HUES48 (cell line): Measurements from ENCODE around the gene KLHL29.

Source experiments
- H3K27ac ChIP-seq: one replicate; pipeline ENCODE4 v1.7.0; 2013; ENCODE audit warnings: low read depth, low read length, inconsistent platforms
- H3K27me3 ChIP-seq: 2 replicates; pipeline ENCODE4 v1.6.1; 2013; ENCODE audit warnings: mild to moderate bottlenecking, low read length; ENCODE audit not compliant: control insufficient read depth, insufficient read depth
- H3K36me3 ChIP-seq: 2 replicates; pipeline ENCODE4 v1.6.1; 2013; ENCODE audit warnings: low read length; ENCODE audit not compliant: control insufficient read depth, insufficient read depth
- H3K4me1 ChIP-seq: 2 replicates; pipeline ENCODE4 v1.6.1; 2013; ENCODE audit warnings: mild to moderate bottlenecking, low read length; ENCODE audit not compliant: control insufficient read depth, insufficient read depth
- H3K4me3 ChIP-seq: 2 replicates; pipeline ENCODE4 v1.5.1; 2013; ENCODE audit warnings: mild to moderate bottlenecking, low read depth, low read length
- H3K9ac ChIP-seq: 2 replicates; pipeline ENCODE4 v1.6.1; 2013; ENCODE audit warnings: mild to moderate bottlenecking, low read depth, low read length, moderate library complexity
- H3K9me3 ChIP-seq: 2 replicates; pipeline ENCODE4 v1.6.1; 2013; ENCODE audit warnings: low read length; ENCODE audit not compliant: control insufficient read depth, insufficient read depth

Gene KLHL29

GRCh38 chr2:23687214-23687613 is 302.2 kb downstream of the KLHL29 start:
- Histone ChIP-seq H3K27ac (no peak overlapping the region), H3K9me3 (no peaks in the 10 kb centered on the region), H3K4me3 (no peak overlapping the region), H3K9ac (no peak overlapping the region), H3K36me3 (no peaks in the 10 kb centered on the region), H3K4me1 (peaks cover 3% of the 10 kb centered on the region; the same call in 1 of the 2 replicates), H3K27me3 (no peaks in the 10 kb centered on the region)

DNA sequence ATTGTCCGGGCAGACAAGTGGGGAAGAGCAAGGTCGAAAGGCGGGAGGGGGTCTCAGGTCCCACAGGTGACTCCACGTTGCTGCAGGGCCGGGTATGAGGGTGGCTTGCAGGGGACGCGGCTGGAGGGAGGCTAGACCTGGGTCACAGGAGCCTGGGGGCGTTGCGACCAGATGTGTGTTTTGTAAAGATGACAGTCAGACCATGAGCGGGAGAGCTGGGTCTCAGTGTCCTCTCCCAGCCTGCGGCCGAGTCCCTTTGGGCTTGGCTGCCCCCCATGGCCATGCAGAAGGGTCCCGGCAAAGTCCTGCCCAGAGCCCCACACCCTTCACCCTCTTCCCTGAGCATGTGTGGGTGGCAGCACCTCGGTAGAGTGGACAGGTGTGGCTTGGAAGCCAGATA is 302.7 kb downstream of the KLHL29 start:
- Histone ChIP-seq H3K27ac (no peak overlapping the region), H3K27me3 (no peaks in the 10 kb centered on the region), H3K4me1 (peaks cover 3% of the 10 kb centered on the region; the same call in 1 of the 2 replicates), H3K9me3 (no peaks in the 10 kb centered on the region), H3K4me3 (no peak overlapping the region), H3K9ac (no peak overlapping the region), H3K36me3 (no peaks in the 10 kb centered on the region)

GRCh38 chr2:23688486-23689130 is 303.6 kb downstream of the KLHL29 start:
- H3K4me1 ChIP-seq, result peaks cover 3% of the 10 kb centered on the region; the same call in 1 of the 2 replicates
- no peaks in the 10 kb centered on the region for H3K27me3 ChIP-seq
- no peak overlapping the region for H3K27ac ChIP-seq

GRCh38 chr2:23689131-23689700 is 304.2 kb downstream of the KLHL29 start:
- no peaks in the 10 kb centered on the region for H3K9me3 ChIP-seq
- H3K4me3 ChIP-seq, result no peak overlapping the region
- no peaks in the 10 kb centered on the region for H3K27me3 ChIP-seq

More at GRCh38 chr2:23688486-23689130, 303.6 kb downstream of the KLHL29 start:
- H3K9ac ChIP-seq, result no peak overlapping the region
- H3K36me3 ChIP-seq, result no peaks in the 10 kb centered on the region
- H3K9me3 ChIP-seq, result no peaks in the 10 kb centered on the region
- H3K4me3 ChIP-seq, result no peak overlapping the region

DNA sequence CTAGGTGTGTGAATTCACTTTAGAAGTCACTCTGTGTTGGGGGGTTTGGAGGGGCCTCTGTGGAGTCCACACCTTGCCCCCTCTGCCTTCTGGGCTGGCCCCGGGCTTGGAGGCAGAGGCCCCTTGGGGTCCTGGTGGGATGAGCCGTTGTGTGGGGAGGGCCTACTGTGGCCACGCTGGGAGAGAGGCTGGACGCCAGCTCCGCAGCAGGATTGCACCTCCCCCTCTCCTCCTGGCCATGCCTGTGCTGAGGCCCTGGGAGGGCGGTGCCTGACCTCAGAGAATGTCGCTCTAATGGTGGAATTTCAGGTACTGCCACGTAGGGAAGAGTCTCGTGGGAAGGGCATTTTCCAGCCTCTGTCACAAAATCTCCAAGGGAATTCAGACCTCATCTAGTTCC is 304.9 kb downstream of the KLHL29 start:
- Histone ChIP-seq H3K27ac (no peak overlapping the region), H3K36me3 (no peaks in the 10 kb centered on the region), H3K4me1 (peaks cover 3% of the 10 kb centered on the region; the same call in 1 of the 2 replicates), H3K9ac (no peak overlapping the region), H3K4me3 (no peak overlapping the region), H3K27me3 (no peaks in the 10 kb centered on the region), H3K9me3 (no peaks in the 10 kb centered on the region)

More at GRCh38 chr2:23689131-23689700, 304.2 kb downstream of the KLHL29 start:
- Histone ChIP-seq H3K9ac (no peak overlapping the region), H3K27ac (no peak overlapping the region), H3K4me1 (peaks cover 3% of the 10 kb centered on the region; the same call in 1 of the 2 replicates), H3K36me3 (no peaks in the 10 kb centered on the region)

DNA sequence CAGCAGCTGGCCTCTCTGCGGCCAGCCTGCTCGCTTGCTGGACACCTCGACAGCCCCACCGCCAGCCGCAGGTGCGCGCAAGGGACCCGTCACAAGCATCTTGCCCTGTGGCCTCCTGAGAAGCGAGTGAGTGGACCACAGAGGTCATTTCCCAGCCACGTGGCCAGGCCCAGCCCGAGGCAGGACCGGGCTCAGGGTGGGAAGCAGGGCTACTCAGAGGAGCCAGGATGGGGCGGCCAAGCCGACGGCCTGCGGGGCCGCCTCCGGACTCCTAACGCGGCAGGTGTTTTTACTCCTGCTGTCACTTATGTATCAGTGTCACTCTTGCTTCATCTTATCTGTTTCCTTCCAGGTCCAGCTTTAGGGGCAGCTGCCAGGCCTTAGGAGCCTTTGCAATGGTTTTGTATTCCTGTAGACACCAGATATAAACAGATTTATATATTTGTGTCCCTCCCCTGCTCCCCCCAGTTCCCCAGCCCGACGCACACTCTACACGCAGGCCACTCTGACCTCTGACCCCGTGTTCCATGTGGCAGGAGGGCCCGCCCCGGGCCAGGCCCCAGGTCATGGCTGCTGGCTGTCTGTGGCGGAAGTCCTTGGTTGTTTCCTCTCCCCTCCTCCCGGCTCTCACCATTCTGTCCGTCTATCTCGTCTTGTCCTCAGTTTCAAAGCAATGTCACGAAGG is 305.6 kb downstream of the KLHL29 start:
- Histone ChIP-seq H3K9ac (no peak overlapping the region), H3K27me3 (no peaks in the 10 kb centered on the region)

DNA sequence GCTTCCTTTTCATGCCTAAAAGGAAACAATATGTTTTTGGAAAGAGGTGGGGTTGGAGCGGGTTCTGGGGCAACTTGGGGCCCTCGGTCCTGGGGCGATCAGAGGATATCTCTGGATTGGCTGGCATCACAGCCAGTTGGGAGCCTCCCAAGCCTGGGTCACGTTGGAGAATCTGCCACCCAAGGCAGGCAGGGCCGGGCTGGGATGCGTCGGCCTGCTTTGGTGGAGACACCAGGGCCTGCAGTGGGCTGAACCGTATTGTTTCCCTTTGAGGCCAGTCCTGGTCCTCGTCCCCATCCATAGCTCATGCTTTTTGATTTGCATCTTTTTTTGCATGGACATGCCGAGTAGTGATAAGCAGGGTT is 306.1 kb downstream of the KLHL29 start:
- no peak overlapping the region for H3K9ac ChIP-seq
- no peak overlapping the region for H3K27ac ChIP-seq
- peaks cover 3% of the 10 kb centered on the region; the same call in 1 of the 2 replicates for H3K4me1 ChIP-seq
- no peaks in the 10 kb centered on the region for H3K27me3 ChIP-seq
- no peaks in the 10 kb centered on the region for H3K36me3 ChIP-seq
- H3K4me3 ChIP-seq, result no peak overlapping the region
- H3K9me3 ChIP-seq, result no peaks in the 10 kb centered on the region

More for the DNA sequence above, 305.6 kb downstream of the KLHL29 start:
- H3K4me1 ChIP-seq, result peaks cover 3% of the 10 kb centered on the region; the same call in 1 of the 2 replicates
- no peaks in the 10 kb centered on the region for H3K36me3 ChIP-seq
- H3K4me3 ChIP-seq, result no peak overlapping the region
- H3K27ac ChIP-seq, result no peak overlapping the region
- no peaks in the 10 kb centered on the region for H3K9me3 ChIP-seq

- H3K9me3 ChIP-seq, result no peaks in the 10 kb centered on the region
- no peaks in the 10 kb centered on the region for H3K27me3 ChIP-seq
- no peak overlapping the region for H3K9ac ChIP-seq
- H3K4me1 ChIP-seq, result peaks cover 3% of the 10 kb centered on the region; the same call in 1 of the 2 replicates
- H3K36me3 ChIP-seq, result no peaks in the 10 kb centered on the region
- no peak overlapping the region for H3K27ac ChIP-seq
- H3K4me3 ChIP-seq, result no peak overlapping the region
Observed at GRCh38 chr2:23691565-23691964, 306.6 kb downstream of the KLHL29 start.

- peaks cover 3% of the 10 kb centered on the region; the same call in 1 of the 2 replicates for H3K4me1 ChIP-seq
- no peak overlapping the region for H3K9ac ChIP-seq
- no peak overlapping the region for H3K27ac ChIP-seq
- no peaks in the 10 kb centered on the region for H3K27me3 ChIP-seq
- H3K4me3 ChIP-seq, result no peak overlapping the region
- no peaks in the 10 kb centered on the region for H3K9me3 ChIP-seq
- H3K36me3 ChIP-seq, result no peaks in the 10 kb centered on the region
Observed at GRCh38 chr2:23692263-23692662, 307.3 kb downstream of the KLHL29 start.

- no peak overlapping the region for H3K9ac ChIP-seq
- H3K4me3 ChIP-seq, result no peak overlapping the region
- no peak overlapping the region for H3K27ac ChIP-seq
- no peaks in the 10 kb centered on the region for H3K36me3 ChIP-seq
- H3K4me1 ChIP-seq, result peaks cover 3% of the 10 kb centered on the region; the same call in 1 of the 2 replicates
- H3K9me3 ChIP-seq, result no peaks in the 10 kb centered on the region
- no peaks in the 10 kb centered on the region for H3K27me3 ChIP-seq
Observed at GRCh38 chr2:23692851-23693605, 308.0 kb downstream of the KLHL29 start.
